IMR-90 (cell line): Measurements from ENCODE around the gene CASKIN1. TPM values are rescaled to one million over a fixed set of nuclear protein-coding genes. Genes with fewer than 3 reads are reported as not detected.

Experiments
- ATAC-seq: fragments of 200-7000 bp; cut with Tn5 transposase; 2 replicates; pipeline ENCODE4 v1.9.1; 2020; ENCODE audit warnings: low read depth, mild to moderate bottlenecking, moderate library complexity
- BruUV-seq: library from RNA; stranded (reverse); fragments of 400-500 nt; replicated peaks from 2 replicates; lab custom pipeline; 2021; lab: Mats Ljungman, UMichigan
- CTCF ChIA-PET: fragments of 300-600 bp; formaldehyde crosslinking; extraction: SDS; loops from one replicate; lab custom pipeline; 2021; ENCODE audit warnings: antibody characterized with exemption; lab: Yijun Ruan, JAX
- POLR2A ChIA-PET: fragments of 300-600 bp; sonication (Branson Sonifier 250); formaldehyde crosslinking; loops from one replicate; lab custom pipeline; 2022; ENCODE audit warnings: antibody characterized with exemption; ENCODE audit not compliant: unreplicated experiment; lab: Charles Lee
- DNase-seq: peaks from one replicate; pipeline ENCODE4 v3.0.0; 2013
- H2AFZ ChIP-seq: replicated peaks from 2 replicates; pipeline ENCODE3; 2013; ENCODE audit warnings: low read length, mild to moderate bottlenecking; ENCODE audit not compliant: poor library complexity
- H2AK5ac ChIP-seq: 2 replicates; pipeline ENCODE4 v1.6.1; 2013; ENCODE audit warnings: low read depth, low read length, inconsistent platforms
- H2AK9ac ChIP-seq: replicated peaks from 2 replicates; pipeline ENCODE3; 2013; ENCODE audit warnings: mild to moderate bottlenecking, low read depth, low read length, moderate library complexity; ENCODE audit not compliant: poor library complexity
- H2BK120ac ChIP-seq: 2 replicates; pipeline ENCODE4 v1.6.1; 2013; ENCODE audit warnings: low read depth, low read length, inconsistent platforms
- H2BK15ac ChIP-seq: 3 replicates; pipeline ENCODE4 v1.6.1; 2013; ENCODE audit warnings: low read depth, low read length, inconsistent platforms
- H2BK20ac ChIP-seq: 2 replicates; pipeline ENCODE4 v1.6.1; 2013; ENCODE audit warnings: low read depth, mild to moderate bottlenecking, inconsistent platforms, low read length, moderate library complexity
- H2BK5ac ChIP-seq: 2 replicates; pipeline ENCODE4 v1.6.1; 2013; ENCODE audit warnings: mild to moderate bottlenecking, low read depth, low read length, inconsistent platforms; ENCODE audit not compliant: poor library complexity, severe bottlenecking
- H3K14ac ChIP-seq: replicated peaks from 2 replicates; pipeline ENCODE4 v1.6.1; 2013; ENCODE audit warnings: low read depth, low read length, inconsistent platforms
- H3K18ac ChIP-seq: 2 replicates; pipeline ENCODE4 v1.6.1; 2013; ENCODE audit warnings: low read depth, low read length, control low read depth
- H3K23ac ChIP-seq: 2 replicates; pipeline ENCODE4 v1.6.1; 2013; ENCODE audit warnings: low read depth, low read length, inconsistent platforms
- H3K27ac ChIP-seq: 2 replicates; pipeline ENCODE4 v1.5.1; 2013; ENCODE audit warnings: mild to moderate bottlenecking, control low read depth, low read length; ENCODE audit not compliant: insufficient read depth
- H3K27me3 ChIP-seq: 2 replicates; pipeline ENCODE4 v1.6.1; 2013; ENCODE audit warnings: low read length; ENCODE audit not compliant: control insufficient read depth, insufficient read depth
- H3K36me3 ChIP-seq: 2 replicates; pipeline ENCODE4 v1.6.1; 2013; ENCODE audit warnings: low read length, mixed read lengths; ENCODE audit not compliant: control insufficient read depth, insufficient read depth
- H3K4ac ChIP-seq: 2 replicates; pipeline ENCODE4 v1.6.1; 2013; ENCODE audit warnings: low read depth, low read length, inconsistent platforms
- H3K4me1 ChIP-seq: 2 replicates; pipeline ENCODE4 v1.6.1; 2013; ENCODE audit warnings: low read length, mixed read lengths; ENCODE audit not compliant: control insufficient read depth, insufficient read depth
- H3K4me2 ChIP-seq: 2 replicates; pipeline ENCODE4 v1.6.1; 2013; ENCODE audit warnings: low read depth, mild to moderate bottlenecking, control low read depth, low read length, moderate library complexity
- H3K4me3 ChIP-seq: 2 replicates; pipeline ENCODE4 v1.5.1; 2013; ENCODE audit warnings: low read depth, mild to moderate bottlenecking, control low read depth, low read length, moderate library complexity; ENCODE audit not compliant: insufficient read depth
- H3K56ac ChIP-seq: 2 replicates; pipeline ENCODE4 v1.6.1; 2013; ENCODE audit warnings: low read length, inconsistent platforms; ENCODE audit not compliant: insufficient read depth; ENCODE audit errors: extremely low read depth
- H3K79me1 ChIP-seq, 2 experiments: 2 replicates each; pipeline ENCODE4 v1.6.1; 2013; ENCODE audit warnings: low read length in 2 of 2, inconsistent platforms in 1 of 2, low read depth in 1 of 2
- H3K9ac ChIP-seq: 2 replicates; pipeline ENCODE4 v1.6.1; 2013; ENCODE audit warnings: low read depth, low read length, control low read depth
- H3K9me1 ChIP-seq: 2 replicates; pipeline ENCODE4 v1.6.1; 2013; ENCODE audit warnings: low read length, inconsistent platforms; ENCODE audit not compliant: insufficient read depth
- H3K9me3 ChIP-seq: 2 replicates; pipeline ENCODE4 v1.6.1; 2013; ENCODE audit warnings: low read length; ENCODE audit not compliant: control insufficient read depth, insufficient read depth
- H4K20me1 ChIP-seq: 2 replicates; pipeline ENCODE4 v1.6.1; 2013; ENCODE audit warnings: low read length, inconsistent platforms; ENCODE audit not compliant: insufficient read depth
- H4K5ac ChIP-seq: 2 replicates; pipeline ENCODE4 v1.6.1; 2013; ENCODE audit warnings: mild to moderate bottlenecking, low read depth, low read length, control low read depth
- H4K8ac ChIP-seq, 2 experiments: 2 replicates each; pipeline ENCODE4 v1.6.1; 2013; ENCODE audit warnings: low read depth in 2 of 2, low read length in 2 of 2, control low read depth in 1 of 2, inconsistent platforms in 1 of 2
- H4K91ac ChIP-seq: 2 replicates; pipeline ENCODE4 v1.6.1; 2013; ENCODE audit warnings: low read depth, low read length, inconsistent platforms; ENCODE audit not compliant: insufficient read depth
- CHD1 ChIP-seq: IDR thresholded peaks from 2 replicates; pipeline ENCODE4 v1.6.1; 2012; ENCODE audit warnings: low read depth, low read length, improper control_type of control experiment
- FOS ChIP-seq: fragments of 150-350 bp; IDR thresholded peaks from 2 replicates; pipeline ENCODE4 v1.6.1; 2016; ENCODE audit warnings: low read depth, low read length
- MXI1 ChIP-seq: IDR thresholded peaks from 2 replicates; pipeline ENCODE4 v1.6.1; 2012; ENCODE audit warnings: low read depth, mild to moderate bottlenecking, low read length, moderate library complexity, borderline replicate concordance
- POLR2A ChIP-seq: IDR thresholded peaks from 2 replicates; pipeline ENCODE4 v1.6.1; 2012; ENCODE audit warnings: mild to moderate bottlenecking, low read depth, low read length
- RCOR1 ChIP-seq: IDR thresholded peaks from 2 replicates; pipeline ENCODE4 v1.6.1; 2012; ENCODE audit warnings: mild to moderate bottlenecking, low read length, improper control_type of control experiment; ENCODE audit not compliant: insufficient replicate concordance
- SMC3 ChIP-seq: fragments of 150-350 bp; IDR thresholded peaks from 2 replicates; pipeline ENCODE4 v1.6.1; 2016; ENCODE audit warnings: low read depth, mild to moderate bottlenecking, antibody characterized with exemption, low read length, moderate library complexity
- USF2 ChIP-seq: fragments of 150-350 bp; IDR thresholded peaks from 2 replicates; pipeline ENCODE4 v1.6.1; 2017; ENCODE audit warnings: mild to moderate bottlenecking, antibody characterized with exemption, low read length, low read depth
- WGBS, 2 experiments: methylation state at CpG; one replicate each; pipeline versions ENCODE4 v1.1.5 to v1.1.7; 2013; ENCODE audit warnings: missing lambda C conversion rate in 2 of 2; ENCODE audit not compliant: insufficient read length in 1 of 2; ENCODE audit errors: extremely low coverage in 2 of 2; 5-methylcytosine and 5-hydroxymethylcytosine counted together
- dilution Hi-C: fragments of 300-500 bp; cut with HindIII; formaldehyde crosslinking; loops from one replicate; pipeline ENCODE4 v1.14.3; 2018; ENCODE audit warnings: low sequenced_read_pairs; ENCODE audit not compliant: unreplicated experiment
- in situ Hi-C: fragments of 300-500 bp; cut with MboI; formaldehyde crosslinking; loops from 3 replicates; pipeline ENCODE4 v1.14.3; 2019; ENCODE audit warnings: low sequenced_read_pairs, inconsistent platforms, mixed read lengths
- intact Hi-C: fragments of 100-400 bp; cut with micrococcal nuclease; formaldehyde crosslinking; loops from 2 replicates; pipeline ENCODE4 v1.10.0; 2022
- polyA plus RNA-seq, 3 experiments: library from polyadenylated mRNA; depleted of rRNA; stranded (reverse); fragments of >200 nt; gene quantifications; 2 replicates each; pipeline ENCODE4 v1.2.3, GENCODE V29; 2012; ENCODE audit warnings: low replicate concordance in 1 of 3
- total RNA-seq: library from RNA; depleted of rRNA; stranded (reverse); fragments of >200 nt; gene quantifications from 2 replicates; pipeline ENCODE4 v1.2.3, GENCODE V29; 2012
- TF ChIP-seq, protein P1 (sequence below): fragments of 150-350 bp; IDR thresholded peaks from 2 replicates; pipeline ENCODE4 v1.6.1; 2016; ENCODE audit warnings: low read depth, mild to moderate bottlenecking, low read length, moderate library complexity, borderline replicate concordance

CASKIN1 gene
- total and polyA plus RNA-seq, 2 of the 4 experiments (the other 2 are of a cell fraction) = 0.05 TPM; not detected in 1

GRCh38 chr16:2151188-2152091 lies 45.0 kb downstream of the CASKIN1 start (continued):
- no peak for TF ChIP-seq CHD1

GRCh38 chr16:2150418-2151187 lies 45.8 kb downstream of the CASKIN1 start:
- no peak overlapping the region for H2BK120ac ChIP-seq
- no TSS peak for BruUV-seq
- H4K20me1 ChIP-seq = peaks cover 75% of the 10 kb centered on the region
- peaks cover 11 to 63% of the 10 kb centered on the region in 2 experiments; a peak in 3 of 4 replicates for H3K79me1 ChIP-seq
- no peak overlapping the region for H4K8ac ChIP-seq
- H3K36me3 ChIP-seq = peaks cover 32% of the 10 kb centered on the region
- peak; percentile 28 for DNase-seq
- ATAC-seq = no peak
- TF ChIP-seq USF2 = no peak
- TF ChIP-seq FOS = no peak
- TF ChIP-seq RCOR1 = no peak
- no peak for TF ChIP-seq CHD1
- no peak for TF ChIP-seq MXI1
- no peak for TF ChIP-seq SMC3
- TF ChIP-seq, protein P1, sequence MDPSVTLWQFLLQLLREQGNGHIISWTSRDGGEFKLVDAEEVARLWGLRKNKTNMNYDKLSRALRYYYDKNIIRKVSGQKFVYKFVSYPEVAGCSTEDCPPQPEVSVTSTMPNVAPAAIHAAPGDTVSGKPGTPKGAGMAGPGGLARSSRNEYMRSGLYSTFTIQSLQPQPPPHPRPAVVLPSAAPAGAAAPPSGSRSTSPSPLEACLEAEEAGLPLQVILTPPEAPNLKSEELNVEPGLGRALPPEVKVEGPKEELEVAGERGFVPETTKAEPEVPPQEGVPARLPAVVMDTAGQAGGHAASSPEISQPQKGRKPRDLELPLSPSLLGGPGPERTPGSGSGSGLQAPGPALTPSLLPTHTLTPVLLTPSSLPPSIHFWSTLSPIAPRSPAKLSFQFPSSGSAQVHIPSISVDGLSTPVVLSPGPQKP = no peak
- peak; percentile 17 for TF ChIP-seq POLR2A
- CTCF ChIA-PET = interaction anchor here (0.9 kb wide), 1 partner anchor 10 kb away, joined by 5 read pairs; no protein-coding TSS in a partner anchor
- H2BK20ac ChIP-seq = no peak overlapping the region
- H3K4me1 ChIP-seq = peaks cover 40% of the 10 kb centered on the region
- H2AK5ac ChIP-seq = no peak overlapping the region
- in situ Hi-C loops (no loop called here), dilution Hi-C loops (no loop called here), intact Hi-C loops (no loop called here)
- H3K9me3 ChIP-seq = no peaks in the 10 kb centered on the region
- no peak overlapping the region; the same call in 1 of the 2 replicates for H3K4me2 ChIP-seq
- H3K4ac ChIP-seq = no peak overlapping the region
- no peak overlapping the region for H4K91ac ChIP-seq
- peak overlapping the region; percentile 73; the same call in 1 of the 2 replicates for H3K23ac ChIP-seq
- POLR2A ChIA-PET = no interaction called here
- H3K4me3 ChIP-seq = no peak overlapping the region
- H3K56ac ChIP-seq = no peak overlapping the region
- no peak overlapping the region for H3K27ac ChIP-seq
- WGBS, 2 experiments = 30% methylated on average over 9 of the region's 18 CpGs; no CpG with 5 or more reads in 1 of the 2 experiments
- no peak overlapping the region for H2BK5ac ChIP-seq
- peak overlapping the region; percentile 4; the same call in 1 of the 2 replicates for H3K9ac ChIP-seq
- H2AFZ ChIP-seq = no peak overlapping the region
- H3K27me3 ChIP-seq = no peaks in the 10 kb centered on the region
- H2AK9ac ChIP-seq = peak overlapping the region; percentile 66
- no peak overlapping the region for H3K14ac ChIP-seq
- peaks cover 10% of the 10 kb centered on the region for H3K9me1 ChIP-seq
- H2BK15ac ChIP-seq = no peak overlapping the region
- H3K18ac ChIP-seq = no peak overlapping the region
- no peak overlapping the region for H4K5ac ChIP-seq
